GM15510 (cell line): Measurements from ENCODE around the gene MADD.

ENCODE experiments used
- POLR2A ChIP-seq: IDR thresholded peaks from 3 replicates; pipeline ENCODE4 v1.6.1; 2011; ENCODE audit warnings: borderline replicate concordance; ENCODE audit not compliant: insufficient read length; ENCODE audit errors: extremely low read depth

Gene MADD

DNA sequence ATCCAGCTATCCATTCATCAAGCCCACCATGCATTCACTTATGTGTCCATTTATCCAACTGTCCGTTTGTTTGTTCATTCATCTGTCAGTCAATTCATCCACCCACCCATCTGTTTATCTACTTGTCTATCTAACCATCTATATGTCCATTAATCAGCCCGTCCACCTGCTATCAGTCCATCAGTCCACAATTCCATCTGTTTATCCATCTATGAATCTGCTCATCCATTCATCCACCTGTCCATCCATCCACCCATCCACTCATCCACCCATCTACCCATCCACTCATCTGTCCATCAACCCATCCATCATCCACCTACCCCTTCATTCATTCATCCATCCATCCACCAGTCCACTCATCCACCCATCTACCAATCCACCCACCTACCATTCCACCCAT, 109.4 kb downstream of the MADD start:
- TF ChIP-seq POLR2A = no peak
